ENCODE measurements around the gene DIAPH1.

Gene DIAPH1

DNA sequence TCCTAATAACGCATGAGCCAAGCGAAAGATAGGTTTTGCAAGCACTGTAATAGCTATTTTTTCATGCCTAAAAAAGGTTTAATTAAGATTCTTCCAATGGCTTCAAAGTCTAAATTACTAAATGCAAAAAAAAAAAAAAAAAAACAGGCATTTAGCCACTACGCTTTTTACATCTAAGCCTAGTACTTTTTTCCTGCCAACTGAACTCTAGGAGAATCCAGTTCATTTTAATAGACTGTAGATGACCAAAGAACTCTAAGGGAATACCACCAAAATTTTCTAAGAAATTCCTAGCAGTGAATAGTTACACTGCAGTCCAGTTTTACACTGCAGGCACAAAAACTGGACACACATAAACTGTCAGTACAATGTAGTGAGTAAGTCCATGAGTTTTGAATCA is 9.8 kb downstream of the DIAPH1 start:
- DNase-seq: no peak

DNA sequence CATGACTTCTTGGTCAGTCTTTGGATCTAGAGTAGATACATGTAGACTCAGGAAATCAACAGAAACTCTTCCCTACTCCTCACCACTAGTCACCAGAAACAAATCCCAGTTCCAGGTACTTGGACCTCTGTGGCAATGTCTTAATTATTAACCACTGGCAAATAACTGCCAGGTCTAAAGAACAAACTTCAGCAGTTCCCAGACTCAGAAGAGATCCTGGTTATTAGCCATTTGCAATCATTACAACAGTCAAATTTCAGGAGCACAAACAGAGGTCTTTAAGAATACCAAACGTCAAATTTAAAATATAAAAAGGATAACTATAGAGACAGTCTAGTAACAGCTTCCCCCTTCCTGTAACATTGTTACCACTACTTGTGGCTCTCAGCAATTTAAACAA is 10.2 kb downstream of the DIAPH1 start:
- DNase-seq: no peak

DNA sequence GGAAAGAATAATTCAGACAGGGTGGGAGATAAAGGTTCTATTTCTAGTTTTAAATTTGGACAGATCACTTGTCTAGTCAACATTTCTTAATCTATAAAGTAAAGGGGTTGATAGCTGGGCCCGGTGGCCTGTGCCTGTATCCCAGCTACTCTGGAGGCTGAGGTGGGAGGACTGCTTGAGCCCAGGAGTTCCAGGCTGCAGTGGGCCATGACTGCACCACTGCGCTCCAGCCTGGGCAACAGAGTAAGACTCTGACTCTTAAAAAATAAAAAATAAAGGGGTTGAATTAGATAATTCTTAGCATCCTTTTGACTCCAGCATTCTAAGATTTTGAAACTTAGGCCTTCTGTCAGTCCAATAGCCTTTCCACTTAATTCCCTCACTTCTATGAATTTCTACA is 10.8 kb downstream of the DIAPH1 start:
- DNase-seq: no peak

DNA sequence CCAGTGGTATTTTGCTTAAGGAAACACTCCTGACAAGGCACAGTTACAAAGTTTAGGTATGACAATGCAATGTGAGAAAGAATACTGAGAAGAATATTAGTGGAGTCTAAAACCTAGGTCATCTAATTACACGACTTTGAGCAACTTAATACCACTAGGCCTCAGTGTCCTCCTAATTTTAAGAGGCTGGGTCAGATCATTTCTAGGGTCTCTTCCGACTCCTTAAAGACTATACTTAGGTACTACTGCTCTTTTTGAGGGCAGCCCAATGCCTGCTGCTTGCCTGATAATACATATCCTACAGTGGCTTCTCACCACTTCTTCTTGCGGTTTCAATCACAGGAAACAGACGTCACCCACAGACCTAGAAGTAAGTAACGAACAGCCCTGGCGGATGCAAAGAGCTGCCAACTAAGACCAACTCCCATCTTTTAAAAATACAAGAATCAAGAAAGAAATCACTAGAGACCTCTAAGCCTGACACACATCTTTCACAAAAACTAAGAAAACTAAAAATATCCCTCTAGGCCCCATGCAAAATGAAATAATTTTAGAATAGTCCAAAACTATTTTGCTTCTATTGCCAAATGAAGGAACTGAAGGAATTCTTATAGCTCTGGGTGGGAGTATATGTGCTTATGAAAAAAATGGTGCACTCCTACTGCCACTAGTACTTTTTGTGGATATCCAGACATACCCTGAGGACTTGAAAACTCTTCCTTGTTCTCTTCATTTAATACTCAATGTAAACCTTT is 13.1 kb downstream of the DIAPH1 start:
- peak; percentile 80 for DNase-seq

DNA sequence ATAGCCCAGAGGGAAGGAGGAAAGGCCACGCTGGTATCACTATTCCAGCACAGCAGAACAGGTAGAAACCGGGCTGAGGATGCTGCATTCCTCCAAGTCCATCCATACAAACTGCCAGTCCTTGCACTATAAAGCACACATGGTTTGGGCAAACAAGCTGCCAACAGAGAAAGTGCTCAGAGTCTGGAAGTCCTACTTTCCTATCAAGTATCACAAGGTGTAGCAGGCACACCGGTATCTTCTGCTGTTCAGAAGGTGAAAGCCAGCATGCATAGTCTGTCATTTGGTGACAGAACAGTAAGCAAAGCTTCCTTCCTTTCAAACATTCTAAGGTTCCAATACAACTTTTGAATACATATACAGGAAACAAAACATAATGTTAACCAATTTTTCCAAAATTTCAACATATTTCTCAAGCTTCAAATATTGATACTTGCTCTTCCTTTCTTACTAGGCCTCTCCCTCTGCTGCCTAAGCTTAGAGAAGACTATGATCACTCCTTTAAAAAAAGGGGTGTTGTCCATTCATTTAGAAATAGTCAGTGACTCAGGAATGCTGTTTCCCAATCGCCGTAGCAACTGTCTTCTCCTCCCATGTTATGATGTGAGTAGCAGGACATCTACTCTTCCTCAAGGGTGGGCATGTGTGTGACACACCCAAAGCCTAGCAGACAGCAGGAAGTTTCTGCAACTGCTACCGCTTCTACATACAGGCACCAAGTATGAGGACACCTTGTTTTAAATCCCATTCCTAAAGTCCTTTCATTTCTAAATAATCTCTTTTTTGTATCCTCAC is 14.7 kb downstream of the DIAPH1 start:
- DNase-seq: peak; percentile 72

DNA sequence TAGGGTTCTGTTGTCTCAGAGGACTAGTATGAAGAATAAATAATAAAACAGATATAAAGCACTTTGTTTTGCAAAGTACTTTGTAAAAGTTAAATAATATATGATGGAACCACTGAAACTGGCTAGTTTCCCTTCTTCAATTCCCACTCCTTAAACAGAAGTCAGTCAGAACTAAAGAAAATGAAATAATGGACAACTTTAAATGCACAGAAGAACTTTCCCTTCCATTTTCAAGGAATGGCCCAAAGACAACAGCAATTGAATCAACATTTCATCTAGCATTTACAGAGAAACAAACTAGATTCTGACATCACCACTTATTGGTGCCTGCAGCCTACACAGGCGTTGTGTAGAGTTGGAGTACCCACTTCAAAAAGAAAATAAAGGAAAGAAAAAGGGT is 16.2 kb downstream of the DIAPH1 start:
- DNase-seq: no peak

DNA sequence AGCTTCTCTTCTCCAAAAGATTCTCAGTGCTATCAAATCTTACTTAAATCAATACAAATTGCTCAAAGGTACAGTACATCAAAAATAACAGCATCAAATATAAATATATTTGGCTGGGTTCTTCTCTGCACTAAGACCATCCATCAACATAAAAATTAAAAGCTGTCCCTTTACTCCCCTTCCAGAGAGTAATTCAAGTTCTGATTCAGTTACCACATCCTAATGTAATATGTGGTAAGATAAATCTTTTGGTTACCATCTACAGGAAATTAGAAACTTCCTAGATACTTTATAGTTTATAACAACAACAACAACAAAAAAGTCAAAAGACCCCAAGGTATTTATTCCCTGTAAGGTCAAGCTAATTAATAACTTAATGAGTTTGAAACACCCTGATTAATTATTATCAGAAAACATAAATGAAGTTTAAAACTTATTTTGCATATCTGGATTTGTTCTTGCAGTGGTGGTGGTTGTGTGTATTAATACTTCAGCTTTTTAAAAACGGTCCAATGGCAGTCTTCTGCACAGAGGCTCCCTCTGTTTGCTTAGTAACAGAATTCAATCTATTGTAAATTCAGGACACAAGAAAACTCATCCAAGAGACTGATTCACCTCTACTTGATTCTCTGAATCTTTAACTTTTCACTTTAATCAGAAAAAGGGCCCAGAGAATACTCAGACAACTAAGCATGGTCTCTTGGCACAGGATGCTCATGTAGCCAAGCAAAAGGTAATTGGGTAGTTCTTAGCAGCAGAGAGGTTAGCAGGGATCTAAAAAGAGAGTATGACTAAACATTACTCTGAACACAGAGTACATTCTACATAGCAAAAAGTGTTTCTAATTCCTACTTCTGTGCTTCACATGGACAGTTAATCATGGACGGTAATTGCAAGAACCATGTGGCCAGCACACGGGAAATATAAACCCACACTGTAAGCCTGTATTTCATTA is 20.1 kb downstream of the DIAPH1 start:
- DNase-seq: no peak

DNA sequence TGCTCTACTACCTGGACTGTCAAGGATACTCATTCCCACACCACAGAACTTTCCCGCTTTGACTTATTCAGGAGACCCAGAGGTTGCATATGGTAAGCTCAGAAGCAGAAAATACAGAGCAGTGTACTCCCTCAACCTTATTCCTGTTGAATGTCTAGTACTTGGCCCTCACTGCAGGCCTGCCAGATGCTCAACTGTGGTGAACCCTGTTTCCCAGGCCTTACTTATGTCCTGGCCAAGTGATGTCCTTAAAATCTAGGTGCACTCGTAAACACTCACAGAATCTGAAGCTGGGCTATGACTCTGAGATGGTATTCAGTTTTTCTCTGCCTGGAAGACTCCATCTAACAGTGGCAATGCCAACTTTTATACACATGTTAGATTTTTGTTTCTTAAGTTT is 21.0 kb downstream of the DIAPH1 start:
- no peak for DNase-seq

DNA sequence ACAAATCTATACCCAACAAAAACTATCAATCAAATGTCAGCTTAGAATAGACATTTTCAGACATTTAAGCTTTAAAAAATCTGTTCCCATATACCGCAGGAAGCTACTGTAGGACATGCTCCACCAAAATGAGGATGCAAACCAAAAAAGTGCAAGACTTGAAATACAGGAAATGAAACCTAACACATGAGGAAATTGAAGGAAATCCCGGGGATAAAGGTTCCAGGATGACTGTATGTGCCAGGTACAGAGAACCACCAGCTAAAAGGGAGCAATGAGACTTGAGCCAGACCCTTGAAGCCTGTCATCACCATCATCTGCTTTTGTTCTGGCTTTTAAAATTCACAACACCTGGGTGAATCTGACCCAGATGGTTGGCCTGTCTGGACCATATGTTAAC is 21.4 kb downstream of the DIAPH1 start:
- no peak for DNase-seq

DNA sequence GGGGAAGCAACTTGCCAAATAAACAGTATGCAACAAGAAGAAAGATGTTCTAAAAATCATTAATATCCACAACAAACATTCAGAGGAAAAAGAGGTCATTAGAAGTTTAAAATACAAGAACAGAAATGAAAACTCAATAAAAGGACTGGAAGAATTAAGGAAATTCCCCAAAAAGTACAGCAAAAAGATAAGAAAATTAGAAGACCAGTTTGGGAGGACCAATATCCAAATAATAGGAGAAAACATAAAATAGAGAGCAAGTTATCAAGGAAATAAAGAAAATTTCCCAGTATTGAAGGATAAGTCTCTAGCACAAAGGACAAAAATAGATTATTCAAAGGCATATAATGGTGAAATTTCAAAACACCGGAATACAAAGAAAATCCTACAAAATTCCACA is 21.9 kb downstream of the DIAPH1 start:
- DNase-seq: no peak

DNA sequence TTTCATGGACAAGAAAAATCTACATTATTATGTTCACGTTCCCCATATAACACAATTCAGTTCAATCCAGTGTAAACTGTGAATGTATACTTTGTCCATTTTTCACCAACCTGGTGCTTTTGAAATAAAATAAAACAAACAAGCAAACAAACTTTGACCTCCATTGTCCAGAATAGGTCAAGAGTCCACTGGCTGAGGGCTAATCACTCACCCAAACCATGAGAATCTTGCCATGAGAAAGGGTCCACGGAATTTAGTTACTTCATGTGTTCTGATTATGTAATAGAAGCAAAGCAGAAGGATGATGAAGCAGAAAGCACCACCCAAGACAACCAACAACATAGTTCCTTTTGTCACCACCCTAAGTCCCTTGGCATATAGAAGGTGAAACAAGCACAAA is 28.7 kb downstream of the DIAPH1 start:
- DNase-seq: no peak

DNA sequence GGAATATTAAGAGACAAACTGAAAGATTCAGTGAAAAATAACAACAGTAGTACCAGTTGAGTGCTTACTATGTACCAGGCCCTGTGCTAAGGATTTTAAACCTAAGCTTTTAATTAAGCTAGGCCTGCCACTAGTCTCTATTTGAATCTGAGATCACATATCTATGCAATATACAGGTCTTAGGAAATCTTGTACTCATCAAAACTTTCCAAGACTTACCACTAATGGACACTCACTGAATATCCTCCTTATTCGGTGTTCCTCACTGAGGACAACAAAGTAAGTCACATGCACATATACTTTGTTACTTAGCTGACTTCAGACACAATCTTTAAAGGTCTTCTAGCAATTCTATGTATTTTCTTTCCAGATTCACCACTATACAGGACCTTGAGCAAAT is 32.6 kb downstream of the DIAPH1 start:
- no peak for DNase-seq

DNA sequence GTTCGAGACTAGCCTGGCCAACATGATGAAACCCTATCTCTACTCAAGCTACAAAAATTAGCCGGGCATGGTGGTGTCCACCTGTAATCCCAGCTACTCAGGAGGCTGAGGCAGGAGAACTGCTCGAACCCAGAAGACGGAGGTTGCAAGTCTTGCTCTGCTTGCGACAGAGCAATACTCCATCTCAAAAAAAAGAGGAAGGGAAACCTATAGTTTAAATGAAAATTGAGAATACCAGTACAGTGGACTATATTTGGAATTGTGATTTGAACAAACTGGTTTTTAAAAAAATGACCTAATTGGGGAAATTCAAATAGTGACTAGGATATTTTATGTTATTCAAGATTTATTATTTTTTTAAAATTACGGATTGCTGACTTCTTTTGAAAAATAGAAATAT is 33.2 kb downstream of the DIAPH1 start:
- DNase-seq: no peak

DNA sequence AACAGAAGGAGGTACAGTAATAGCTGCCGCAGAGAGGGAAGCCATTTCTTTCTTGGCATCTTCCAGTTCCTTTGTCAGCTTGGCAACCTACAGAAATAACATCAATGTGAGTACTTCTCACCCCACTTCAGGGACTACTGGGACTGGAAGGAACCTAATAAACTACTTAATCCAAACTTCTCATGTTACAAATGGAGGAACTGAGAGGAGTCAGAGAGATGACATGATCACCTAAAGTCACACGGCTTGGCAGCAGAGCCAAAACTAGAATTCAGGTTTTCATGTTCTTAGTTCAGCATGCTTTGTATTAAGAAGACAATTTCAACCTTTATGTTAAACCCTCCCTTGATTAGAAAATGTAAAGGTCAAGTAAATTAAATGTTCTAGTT is 44.7 kb downstream of the DIAPH1 start:
- DNase-seq: no peak

DNA sequence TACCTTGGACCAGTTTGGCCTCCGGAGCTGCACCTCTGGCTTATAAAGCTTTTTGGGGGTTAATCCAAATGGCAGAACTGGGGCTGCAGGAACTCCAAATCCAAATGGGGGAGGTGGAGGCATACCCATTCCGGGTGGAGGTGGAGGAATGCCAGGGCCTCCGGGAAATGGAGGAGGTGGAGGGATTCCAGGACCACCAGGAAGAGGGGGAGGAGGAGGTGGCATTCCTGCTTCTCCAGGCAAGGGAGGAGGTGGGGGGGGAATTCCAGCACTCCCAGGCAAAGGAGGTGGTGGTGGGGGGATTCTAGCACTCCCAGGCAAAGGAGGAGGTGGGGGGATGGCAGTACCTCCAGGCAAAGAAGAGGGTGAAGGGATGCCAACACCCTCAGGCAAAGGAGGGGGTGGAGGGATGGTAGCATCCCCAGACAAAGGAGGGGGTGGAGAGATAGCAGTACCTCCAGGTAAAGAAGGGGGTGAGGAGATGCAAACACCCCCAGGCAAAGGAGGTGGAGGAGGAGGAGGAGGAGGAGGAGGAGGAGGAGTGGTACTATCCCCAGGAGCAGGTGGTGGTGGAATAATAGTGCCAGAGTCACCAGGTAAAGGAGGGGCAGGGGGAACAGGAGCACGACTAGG is 45.2 kb downstream of the DIAPH1 start:
- DNase-seq: no peak

DNA sequence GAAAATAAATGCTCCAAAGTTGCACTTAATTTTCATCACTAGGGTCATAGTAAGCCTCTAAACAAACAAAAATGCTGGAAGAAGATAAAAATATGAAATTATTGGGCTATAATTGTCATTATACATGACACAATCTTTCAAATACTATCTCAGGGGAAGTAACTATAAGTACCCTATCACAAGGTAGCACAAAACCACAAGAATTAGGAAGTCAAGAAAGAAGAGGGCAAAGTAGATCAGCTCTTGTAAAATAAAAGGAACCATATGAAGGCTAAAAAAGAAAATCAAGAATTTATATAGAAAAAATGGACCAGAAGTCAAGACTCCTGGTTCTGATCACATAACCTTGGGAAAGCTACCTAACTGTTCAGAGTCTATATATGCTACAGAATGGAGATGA is 48.1 kb downstream of the DIAPH1 start:
- DNase-seq: no peak

DNA sequence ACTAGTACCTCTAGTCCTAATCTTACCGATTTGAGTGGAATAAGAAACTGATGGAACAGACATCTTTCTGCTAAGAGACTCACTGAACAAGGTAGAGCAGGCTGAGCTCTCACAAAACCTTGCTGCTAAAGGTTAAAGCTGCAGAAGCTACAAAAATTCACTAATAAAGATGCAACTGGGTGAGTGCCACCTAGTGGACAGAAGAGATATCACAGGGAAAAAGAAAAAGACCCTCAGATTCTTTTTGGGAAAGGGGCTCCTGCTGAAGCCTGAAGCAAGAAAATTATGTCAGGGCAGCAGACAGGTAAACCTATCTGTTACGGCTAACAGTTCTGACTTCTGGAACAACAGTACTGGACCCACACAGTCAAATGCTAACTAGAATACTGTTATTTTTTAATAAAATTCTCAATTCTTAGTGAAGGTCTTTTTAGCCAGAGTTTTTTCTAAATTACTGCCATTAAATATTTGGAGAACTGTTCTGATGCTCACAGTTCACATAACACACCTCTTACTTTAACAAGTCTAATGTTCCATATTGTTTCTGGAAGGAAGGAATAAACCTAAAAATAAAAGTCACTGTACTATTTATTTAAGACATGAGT is 51.2 kb downstream of the DIAPH1 start:
- DNase-seq: no peak

DNA sequence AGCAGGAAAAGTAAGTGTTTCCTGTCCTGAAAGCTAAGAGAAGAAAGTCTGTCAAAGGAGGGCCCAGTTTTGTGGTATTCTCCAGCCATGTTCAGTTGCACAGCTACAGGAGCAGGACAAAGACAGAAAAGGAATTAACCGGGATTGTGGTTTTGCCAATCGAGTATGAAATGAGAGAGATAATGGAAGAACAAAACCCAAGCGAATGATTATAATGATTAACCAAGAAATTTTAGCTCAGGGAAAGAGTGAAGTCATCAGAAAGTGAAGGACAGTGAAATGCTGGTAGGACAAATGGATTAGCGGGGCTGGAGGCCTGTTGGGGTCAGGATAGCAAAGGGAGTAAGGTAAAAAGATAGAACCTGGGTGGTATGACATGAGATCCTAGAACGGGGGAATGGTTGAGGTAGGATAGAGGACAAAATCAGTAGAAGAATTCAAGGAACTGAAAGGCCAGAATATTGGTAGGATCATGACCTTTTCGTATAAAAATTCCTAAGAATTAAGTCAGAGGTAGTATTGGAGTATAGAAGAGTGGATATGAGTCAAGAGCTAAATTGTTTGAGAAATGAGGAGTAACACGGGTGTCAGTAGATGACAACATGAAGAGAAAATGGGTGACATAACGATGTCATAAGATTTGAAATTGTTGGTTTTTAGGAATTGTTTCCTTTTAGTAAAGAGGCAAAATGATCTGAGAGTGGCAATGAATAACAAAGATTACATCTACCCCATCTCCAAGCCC is 52.8 kb downstream of the DIAPH1 start:
- no peak for DNase-seq

DNA sequence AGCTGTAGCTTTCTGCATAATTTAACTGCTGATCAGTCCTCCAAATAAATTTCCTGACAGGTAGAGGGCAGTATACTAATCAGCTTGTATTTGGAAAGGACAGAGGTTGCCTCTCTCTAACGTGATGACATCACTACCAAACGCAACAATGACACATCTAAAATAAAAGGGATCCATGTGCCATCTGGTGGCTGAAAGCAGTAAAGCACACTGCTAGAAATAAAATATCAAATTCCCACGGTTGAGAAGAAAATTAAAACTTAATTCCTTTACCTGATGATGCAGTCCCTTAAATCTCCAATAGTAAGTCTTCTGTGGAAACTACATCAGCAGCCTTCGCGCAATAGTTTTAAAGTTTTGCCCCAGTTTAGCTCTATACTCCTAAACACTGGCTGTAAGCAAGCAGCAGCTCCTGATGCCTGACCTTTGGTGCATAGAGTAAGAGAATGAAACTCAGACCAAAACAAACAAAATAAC is 54.5 kb downstream of the DIAPH1 start:
- DNase-seq: peak; percentile 56

DNA sequence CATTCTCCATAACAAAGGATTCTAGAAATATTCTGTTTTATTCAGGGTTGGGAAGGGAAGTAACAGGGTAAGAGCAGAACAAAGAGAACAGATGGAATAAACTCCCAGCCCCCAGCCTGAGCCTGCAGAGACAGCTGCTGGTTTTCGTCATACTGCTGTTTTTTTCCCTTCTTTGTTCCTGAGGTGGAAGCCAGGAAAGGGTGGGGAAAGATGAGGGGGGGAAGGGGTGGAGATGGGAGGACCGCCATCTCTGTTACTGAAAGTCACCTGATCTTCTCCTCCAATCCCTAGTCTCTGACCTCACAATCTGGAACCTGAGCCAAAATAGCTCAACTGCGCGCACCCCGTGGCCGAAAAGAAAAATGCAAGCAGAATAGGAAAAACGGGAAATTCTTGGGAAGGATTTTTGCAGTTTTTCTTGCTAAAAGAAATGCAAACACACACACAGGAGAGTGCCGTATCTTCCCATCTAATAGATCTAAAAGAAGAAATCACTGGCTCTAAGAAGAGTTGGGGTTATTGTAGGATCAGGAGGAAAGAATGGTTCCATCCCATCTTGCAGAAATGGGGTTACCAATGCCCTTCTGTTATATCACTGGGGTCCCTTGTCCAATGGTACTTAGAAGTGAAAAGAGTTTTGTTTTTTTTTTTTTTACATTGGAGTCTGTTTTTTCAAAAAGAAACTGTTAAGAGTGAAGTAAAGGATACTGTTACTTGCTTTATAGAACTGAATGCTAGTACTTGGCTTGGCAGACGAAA is 57.9 kb downstream of the DIAPH1 start:
- no peak for DNase-seq

DNA sequence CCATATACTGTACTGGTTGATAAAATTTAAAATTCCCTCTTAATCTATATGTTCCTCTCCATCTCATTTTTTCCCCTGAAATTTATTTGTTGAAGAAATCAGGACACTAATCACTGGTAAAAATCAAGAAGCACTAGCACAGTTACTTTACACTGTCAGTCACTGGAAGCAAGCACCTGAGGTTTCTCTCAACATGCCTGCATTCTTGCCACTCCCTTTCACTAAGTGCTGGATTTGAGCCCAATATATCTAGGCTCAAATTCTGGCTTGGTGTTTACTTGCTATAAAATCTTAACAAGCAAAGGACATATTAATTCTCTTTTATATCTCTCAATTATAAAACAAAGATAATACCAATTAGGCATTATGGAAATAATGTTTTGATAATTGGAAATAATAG is 58.6 kb downstream of the DIAPH1 start:
- DNase-seq: no peak
